Astrocyte (in vitro differentiated cells and primary cell): Measurements from ENCODE around the gene ZFR2. TPM values are rescaled to one million over a fixed set of nuclear protein-coding genes. Genes with fewer than 3 reads are reported as not detected.

Source experiments
- DNase-seq: peaks from one replicate; pipeline ENCODE4 v3.0.0-alpha.2; 2010; ENCODE audit warnings: low read depth
- FAIRE-seq: peaks from 2 replicates; lab custom pipeline; 2011; peaks lifted over from hg19 to GRCh38; lab: Jason Lieb, UNC
- H2AFZ ChIP-seq: 2 replicates; pipeline ENCODE4 v1.6.0; 2012; ENCODE audit warnings: low read depth, low read length, inconsistent platforms
- H3K27ac ChIP-seq: 2 replicates; pipeline ENCODE4 v1.5.1; 2011; ENCODE audit warnings: low read depth, low read length, inconsistent platforms
- H3K27me3 ChIP-seq: 2 replicates; pipeline ENCODE4 v1.6.0; 2011; ENCODE audit warnings: low read length, inconsistent platforms; ENCODE audit not compliant: insufficient read depth
- H3K36me3 ChIP-seq: 2 replicates; pipeline ENCODE4 v1.5.1; 2011; ENCODE audit warnings: low read length, inconsistent platforms; ENCODE audit not compliant: insufficient read depth
- H3K4me1 ChIP-seq: 2 replicates; pipeline ENCODE4 v1.5.1; 2011; ENCODE audit warnings: low read length, inconsistent platforms; ENCODE audit not compliant: insufficient read depth
- H3K4me2 ChIP-seq: 2 replicates; pipeline ENCODE4 v1.6.0; 2012; ENCODE audit warnings: low read length, inconsistent platforms
- H3K4me3 ChIP-seq: 2 replicates; pipeline ENCODE4 v1.5.1; 2011; ENCODE audit warnings: low read depth, mild to moderate bottlenecking, low read length, inconsistent platforms; ENCODE audit not compliant: insufficient read depth
- H3K79me2 ChIP-seq: 2 replicates; pipeline ENCODE4 v1.6.0; 2012; ENCODE audit warnings: mild to moderate bottlenecking, low read length, inconsistent platforms; ENCODE audit not compliant: insufficient read depth
- H3K9ac ChIP-seq: 2 replicates; pipeline ENCODE4 v1.6.0; 2012; ENCODE audit warnings: mild to moderate bottlenecking, low read length, inconsistent platforms
- H3K9me3 ChIP-seq: 2 replicates; pipeline ENCODE4 v1.5.1; 2012; ENCODE audit warnings: low read depth, mild to moderate bottlenecking, low read length, inconsistent platforms; ENCODE audit not compliant: insufficient read depth
- H4K20me1 ChIP-seq: 2 replicates; pipeline ENCODE4 v1.6.0; 2012; ENCODE audit warnings: low read length, inconsistent platforms; ENCODE audit not compliant: insufficient read depth
- H3K27ac Mint-ChIP-seq: one replicate; pipeline ENCODE4 v1.8.0; 2021; ENCODE audit warnings: mild to moderate bottlenecking, mixed read lengths; ENCODE audit not compliant: unreplicated experiment
- H3K27me3 Mint-ChIP-seq: one replicate; pipeline ENCODE4 v1.8.0; 2021; ENCODE audit warnings: low read depth, mixed read lengths; ENCODE audit not compliant: unreplicated experiment
- H3K36me3 Mint-ChIP-seq: one replicate; pipeline ENCODE4 v1.8.0; 2021; ENCODE audit warnings: low read depth, mixed read lengths; ENCODE audit not compliant: unreplicated experiment
- H3K4me1 Mint-ChIP-seq: one replicate; pipeline ENCODE4 v1.8.0; 2021; ENCODE audit warnings: low read depth, mixed read lengths; ENCODE audit not compliant: unreplicated experiment
- H3K4me3 Mint-ChIP-seq: one replicate; pipeline ENCODE4 v1.8.0; 2021; ENCODE audit warnings: mild to moderate bottlenecking, moderate library complexity, mixed read lengths; ENCODE audit not compliant: unreplicated experiment
- H3K9me3 Mint-ChIP-seq: one replicate; pipeline ENCODE4 v1.8.0; 2021; ENCODE audit warnings: mild to moderate bottlenecking, mixed read lengths; ENCODE audit not compliant: unreplicated experiment
- EZH2 ChIP-seq: IDR thresholded peaks from 2 replicates; pipeline ENCODE4 v1.6.1; 2012; ENCODE audit warnings: mild to moderate bottlenecking, low read length, inconsistent platforms; ENCODE audit not compliant: insufficient read depth
- total RNA-seq: library from RNA; stranded (reverse); gene quantifications from 2 replicates; pipeline ENCODE4 v1.2.1, GENCODE V29; 2021
- TF ChIP-seq, protein P1 (sequence below): IDR thresholded peaks from 2 replicates; pipeline ENCODE4 v1.5.1; 2011; ENCODE audit warnings: low read depth, mild to moderate bottlenecking, inconsistent platforms, low read length, moderate library complexity; ENCODE audit not compliant: insufficient read depth

The ZFR2 gene
- total RNA-seq, 1 donor from 2014 or later, result 2.0 TPM

GRCh38 chr19:3788996-3789778 lies 79.7 kb downstream of the ZFR2 start:
- Histone ChIP-seq H3K4me2 (no peak overlapping the region), H3K9me3 (peaks cover 8% of the 10 kb centered on the region), H2AFZ (no peak overlapping the region), H3K27ac (no peak overlapping the region), H3K9ac (no peak overlapping the region), H4K20me1 (no peaks in the 10 kb centered on the region), H3K36me3 (no peaks in the 10 kb centered on the region), H3K4me3 (no peak overlapping the region), H3K4me1 (no peaks in the 10 kb centered on the region), H3K79me2 (no peaks in the 10 kb centered on the region), H3K27me3 (peaks cover 15% of the 10 kb centered on the region)
- no peak for DNase-seq
- no peaks in the 10 kb centered on the region for H3K36me3 Mint-ChIP-seq
- H3K9me3 Mint-ChIP-seq, result peaks cover 21% of the 10 kb centered on the region
- no peak for FAIRE-seq
- no peaks in the 10 kb centered on the region for H3K4me1 Mint-ChIP-seq
- TF ChIP-seq, protein P1, sequence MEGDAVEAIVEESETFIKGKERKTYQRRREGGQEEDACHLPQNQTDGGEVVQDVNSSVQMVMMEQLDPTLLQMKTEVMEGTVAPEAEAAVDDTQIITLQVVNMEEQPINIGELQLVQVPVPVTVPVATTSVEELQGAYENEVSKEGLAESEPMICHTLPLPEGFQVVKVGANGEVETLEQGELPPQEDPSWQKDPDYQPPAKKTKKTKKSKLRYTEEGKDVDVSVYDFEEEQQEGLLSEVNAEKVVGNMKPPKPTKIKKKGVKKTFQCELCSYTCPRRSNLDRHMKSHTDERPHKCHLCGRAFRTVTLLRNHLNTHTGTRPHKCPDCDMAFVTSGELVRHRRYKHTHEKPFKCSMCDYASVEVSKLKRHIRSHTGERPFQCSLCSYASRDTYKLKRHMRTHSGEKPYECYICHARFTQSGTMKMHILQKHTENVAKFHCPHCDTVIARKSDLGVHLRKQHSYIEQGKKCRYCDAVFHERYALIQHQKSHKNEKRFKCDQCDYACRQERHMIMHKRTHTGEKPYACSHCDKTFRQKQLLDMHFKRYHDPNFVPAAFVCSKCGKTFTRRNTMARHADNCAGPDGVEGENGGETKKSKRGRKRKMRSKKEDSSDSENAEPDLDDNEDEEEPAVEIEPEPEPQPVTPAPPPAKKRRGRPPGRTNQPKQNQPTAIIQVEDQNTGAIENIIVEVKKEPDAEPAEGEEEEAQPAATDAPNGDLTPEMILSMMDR, result no peak
- no peak for TF ChIP-seq EZH2
- H3K27ac Mint-ChIP-seq, result no peak overlapping the region
- peaks cover 45% of the 10 kb centered on the region for H3K27me3 Mint-ChIP-seq
- H3K4me3 Mint-ChIP-seq, result no peak overlapping the region

- Histone ChIP-seq H2AFZ (no peak within 1 kb of the TSS), H3K4me3 (no peak within 1 kb of the TSS), H4K20me1 (no peaks in the 10 kb centered on the region), H3K4me1 (no peaks in the 10 kb centered on the region), H3K27ac (no peak within 1 kb of the TSS), H3K27me3 (peaks cover 15% of the 10 kb centered on the region), H3K9ac (no peak within 1 kb of the TSS), H3K36me3 (no peaks in the 10 kb centered on the region), H3K9me3 (peaks cover 25% of the 10 kb centered on the region), H3K79me2 (no peaks in the 10 kb centered on the region), H3K4me2 (peak within 1 kb of the TSS; percentile 11)
- Mint-ChIP-seq H3K4me3 (peak within 1 kb of the TSS; percentile 62), H3K27me3 (peaks cover 30% of the 10 kb centered on the region), H3K36me3 (peaks cover 9% of the 10 kb centered on the region), H3K4me1 (no peaks in the 10 kb centered on the region), H3K27ac (no peak within 1 kb of the TSS), H3K9me3 (peaks cover 31% of the 10 kb centered on the region)
- DNase-seq (no peak), FAIRE-seq (no peak)
- no peak for TF ChIP-seq EZH2
- TF ChIP-seq, protein P1, result no peak
These were observed 82.7 kb downstream of the ZFR2 start, which contains the start of gene MATK for GRCh38 chr19:3785938-3786824. TSS of gene MATK (minus strand) at chr19:3786381. CDS start at chr19:3785135, 1,246 bp downstream.
